Measurements from ENCODE around the gene CHCHD6. TPM values are rescaled to one million over a fixed set of nuclear protein-coding genes. Genes with fewer than 3 reads are reported as not detected.

CHCHD6 gene
- polyA plus RNA-seq, 2 donors: 7.0 to 11.9 TPM

- H3K9me3 ChIP-seq (ENCODE audit: control insufficient read depth in 2 of 2, insufficient read depth in 1 of 2, low read depth in 1 of 2, low read length in 1 of 2): no peaks in the 10 kb centered on the region
- no peaks in the 10 kb centered on the region for H3K4me1 ChIP-seq (ENCODE audit: control insufficient read depth in 2 of 2, insufficient read depth in 2 of 2, low read length in 1 of 2)
- no peaks in the 10 kb centered on the region for H3K27me3 ChIP-seq (ENCODE audit: control insufficient read depth in 1 of 2, insufficient read depth in 2 of 2, low read length in 2 of 2)
- no peak overlapping the region for H3K27ac ChIP-seq (ENCODE audit: low read depth in 2 of 2, low read length in 1 of 2)
- whole genome bisulfite sequencing, 2 donors: 76 to 81% methylated on average over 20 of the region's 20 CpGs
- H3K4me3 ChIP-seq (ENCODE audit: low read depth in 1 of 2, low read length in 2 of 2): no peak overlapping the region
- H3K36me3 ChIP-seq (ENCODE audit: control insufficient read depth in 2 of 2, insufficient read depth in 2 of 2, low read length in 1 of 2): no peaks in the 10 kb centered on the region
Measured at GRCh38 chr3:126968391-126969390, 264.7 kb downstream of the CHCHD6 start.

GRCh38 chr3:126969586-126969985, 265.5 kb downstream of the CHCHD6 start:
- H3K9me3 ChIP-seq (ENCODE audit: control insufficient read depth in 2 of 2, insufficient read depth in 1 of 2, low read depth in 1 of 2, low read length in 1 of 2): no peaks in the 10 kb centered on the region
- H3K36me3 ChIP-seq (ENCODE audit: control insufficient read depth in 2 of 2, insufficient read depth in 2 of 2, low read length in 1 of 2): no peaks in the 10 kb centered on the region
- H3K27me3 ChIP-seq (ENCODE audit: control insufficient read depth in 1 of 2, insufficient read depth in 2 of 2, low read length in 2 of 2): no peaks in the 10 kb centered on the region
- WGBS, 2 donors: 62 to 63% methylated on average over 7 of the region's 7 CpGs
- no peak overlapping the region for H3K27ac ChIP-seq (ENCODE audit: low read depth in 2 of 2, low read length in 1 of 2)
- H3K4me3 ChIP-seq (ENCODE audit: low read depth in 1 of 2, low read length in 2 of 2): no peak overlapping the region
- H3K4me1 ChIP-seq (ENCODE audit: control insufficient read depth in 2 of 2, insufficient read depth in 2 of 2, low read length in 1 of 2): no peaks in the 10 kb centered on the region

- no peaks in the 10 kb centered on the region for H3K9me3 ChIP-seq (ENCODE audit: control insufficient read depth in 2 of 2, insufficient read depth in 1 of 2, low read depth in 1 of 2, low read length in 1 of 2)
- no peak overlapping the region for H3K4me3 ChIP-seq (ENCODE audit: low read depth in 1 of 2, low read length in 2 of 2)
- H3K27ac ChIP-seq (ENCODE audit: low read depth in 2 of 2, low read length in 1 of 2): no peak overlapping the region
- no peaks in the 10 kb centered on the region for H3K36me3 ChIP-seq (ENCODE audit: control insufficient read depth in 2 of 2, insufficient read depth in 2 of 2, low read length in 1 of 2)
- H3K4me1 ChIP-seq (ENCODE audit: control insufficient read depth in 2 of 2, insufficient read depth in 2 of 2, low read length in 1 of 2): no peaks in the 10 kb centered on the region
- WGBS, 2 donors: 81 to 85% methylated on average over 5 of the region's 5 CpGs
- peaks cover 0 to 2% of the 10 kb centered on the region in 2 donors for H3K27me3 ChIP-seq (ENCODE audit: control insufficient read depth in 1 of 2, insufficient read depth in 2 of 2, low read length in 2 of 2)
Measured at GRCh38 chr3:126970101-126970500, 266.1 kb downstream of the CHCHD6 start.

GRCh38 chr3:126970921-126971320, 266.9 kb downstream of the CHCHD6 start:
- no peaks in the 10 kb centered on the region for H3K4me1 ChIP-seq (ENCODE audit: control insufficient read depth in 2 of 2, insufficient read depth in 2 of 2, low read length in 1 of 2)
- no peaks in the 10 kb centered on the region for H3K9me3 ChIP-seq (ENCODE audit: control insufficient read depth in 2 of 2, insufficient read depth in 1 of 2, low read depth in 1 of 2, low read length in 1 of 2)
- WGBS, 2 donors: 87 to 88% methylated on average over 5 of the region's 5 CpGs
- H3K4me3 ChIP-seq (ENCODE audit: low read depth in 1 of 2, low read length in 2 of 2): no peak overlapping the region
- no peaks in the 10 kb centered on the region for H3K36me3 ChIP-seq (ENCODE audit: control insufficient read depth in 2 of 2, insufficient read depth in 2 of 2, low read length in 1 of 2)
- peaks cover 0 to 2% of the 10 kb centered on the region in 2 donors for H3K27me3 ChIP-seq (ENCODE audit: control insufficient read depth in 1 of 2, insufficient read depth in 2 of 2, low read length in 2 of 2)
- H3K27ac ChIP-seq (ENCODE audit: low read depth in 2 of 2, low read length in 1 of 2): no peak overlapping the region

GRCh38 chr3:126971891-126972351, 267.9 kb downstream of the CHCHD6 start:
- Histone ChIP-seq H3K27me3 (ENCODE audit: control insufficient read depth in 1 of 2, insufficient read depth in 2 of 2, low read length in 2 of 2) (peaks cover 0 to 2% of the 10 kb centered on the region in 2 donors), H3K4me3 (ENCODE audit: low read depth in 1 of 2, low read length in 2 of 2) (no peak overlapping the region), H3K27ac (ENCODE audit: low read depth in 2 of 2, low read length in 1 of 2) (no peak overlapping the region), H3K4me1 (ENCODE audit: control insufficient read depth in 2 of 2, insufficient read depth in 2 of 2, low read length in 1 of 2) (no peaks in the 10 kb centered on the region), H3K36me3 (ENCODE audit: control insufficient read depth in 2 of 2, insufficient read depth in 2 of 2, low read length in 1 of 2) (no peaks in the 10 kb centered on the region), H3K9me3 (ENCODE audit: control insufficient read depth in 2 of 2, insufficient read depth in 1 of 2, low read depth in 1 of 2, low read length in 1 of 2) (no peaks in the 10 kb centered on the region)
- 50 to 51% methylated on average over 13 of the region's 13 CpGs for WGBS, 2 donors

- Histone ChIP-seq H3K27me3 (ENCODE audit: control insufficient read depth in 1 of 2, insufficient read depth in 2 of 2, low read length in 2 of 2) (peaks cover 0 to 2% of the 10 kb centered on the region in 2 donors), H3K4me1 (ENCODE audit: control insufficient read depth in 2 of 2, insufficient read depth in 2 of 2, low read length in 1 of 2) (no peaks in the 10 kb centered on the region), H3K4me3 (ENCODE audit: low read depth in 1 of 2, low read length in 2 of 2) (no peak overlapping the region), H3K9me3 (ENCODE audit: control insufficient read depth in 2 of 2, insufficient read depth in 1 of 2, low read depth in 1 of 2, low read length in 1 of 2) (no peaks in the 10 kb centered on the region), H3K36me3 (ENCODE audit: control insufficient read depth in 2 of 2, insufficient read depth in 2 of 2, low read length in 1 of 2) (no peaks in the 10 kb centered on the region), H3K27ac (ENCODE audit: low read depth in 2 of 2, low read length in 1 of 2) (no peak overlapping the region)
- WGBS, 2 donors: 79 to 87% methylated on average over 5 of the region's 5 CpGs
Measured at GRCh38 chr3:126972866-126973265, 268.8 kb downstream of the CHCHD6 start.

GRCh38 chr3:126973814-126974213, 269.8 kb downstream of the CHCHD6 start:
- H3K4me3 ChIP-seq (ENCODE audit: low read depth in 1 of 2, low read length in 2 of 2): no peak overlapping the region
- H3K27ac ChIP-seq (ENCODE audit: low read depth in 2 of 2, low read length in 1 of 2): no peak overlapping the region
- 92 to 98% methylated on average over 1 of the region's 1 CpG for WGBS, 2 donors
- H3K9me3 ChIP-seq (ENCODE audit: control insufficient read depth in 2 of 2, insufficient read depth in 1 of 2, low read depth in 1 of 2, low read length in 1 of 2): no peaks in the 10 kb centered on the region
- peaks cover 0 to 2% of the 10 kb centered on the region in 2 donors for H3K27me3 ChIP-seq (ENCODE audit: control insufficient read depth in 1 of 2, insufficient read depth in 2 of 2, low read length in 2 of 2)
- H3K36me3 ChIP-seq (ENCODE audit: control insufficient read depth in 2 of 2, insufficient read depth in 2 of 2, low read length in 1 of 2): no peaks in the 10 kb centered on the region
- no peaks in the 10 kb centered on the region for H3K4me1 ChIP-seq (ENCODE audit: control insufficient read depth in 2 of 2, insufficient read depth in 2 of 2, low read length in 1 of 2)

- 70 to 73% methylated on average over 3 of the region's 3 CpGs for WGBS, 2 donors
- H3K9me3 ChIP-seq (ENCODE audit: control insufficient read depth in 2 of 2, insufficient read depth in 1 of 2, low read depth in 1 of 2, low read length in 1 of 2): no peaks in the 10 kb centered on the region
- peaks cover 0 to 2% of the 10 kb centered on the region in 2 donors for H3K27me3 ChIP-seq (ENCODE audit: control insufficient read depth in 1 of 2, insufficient read depth in 2 of 2, low read length in 2 of 2)
- no peak overlapping the region for H3K4me3 ChIP-seq (ENCODE audit: low read depth in 1 of 2, low read length in 2 of 2)
- H3K4me1 ChIP-seq (ENCODE audit: control insufficient read depth in 2 of 2, insufficient read depth in 2 of 2, low read length in 1 of 2): no peaks in the 10 kb centered on the region
- H3K36me3 ChIP-seq (ENCODE audit: control insufficient read depth in 2 of 2, insufficient read depth in 2 of 2, low read length in 1 of 2): no peaks in the 10 kb centered on the region
- H3K27ac ChIP-seq (ENCODE audit: low read depth in 2 of 2, low read length in 1 of 2): no peak overlapping the region
Measured at GRCh38 chr3:126974756-126975155, 270.7 kb downstream of the CHCHD6 start.

GRCh38 chr3:126976906-126977305, 272.9 kb downstream of the CHCHD6 start:
- no peak overlapping the region for H3K4me3 ChIP-seq (ENCODE audit: low read depth in 1 of 2, low read length in 2 of 2)
- no peaks in the 10 kb centered on the region for H3K36me3 ChIP-seq (ENCODE audit: control insufficient read depth in 2 of 2, insufficient read depth in 2 of 2, low read length in 1 of 2)
- H3K9me3 ChIP-seq (ENCODE audit: control insufficient read depth in 2 of 2, insufficient read depth in 1 of 2, low read depth in 1 of 2, low read length in 1 of 2): no peaks in the 10 kb centered on the region
- peaks cover 0 to 2% of the 10 kb centered on the region in 2 donors for H3K27me3 ChIP-seq (ENCODE audit: control insufficient read depth in 1 of 2, insufficient read depth in 2 of 2, low read length in 2 of 2)
- peaks cover 0 to 3% of the 10 kb centered on the region in 2 donors for H3K4me1 ChIP-seq (ENCODE audit: control insufficient read depth in 2 of 2, insufficient read depth in 2 of 2, low read length in 1 of 2)
- WGBS, 2 donors: 93 to 96% methylated on average over 7 of the region's 7 CpGs
- H3K27ac ChIP-seq (ENCODE audit: low read depth in 2 of 2, low read length in 1 of 2): no peak overlapping the region
